ENCODE measurements around the gene FCN2. TPM values are rescaled to one million over a fixed set of nuclear protein-coding genes. Genes with fewer than 3 reads are reported as not detected.

Gene FCN2
- total RNA-seq, 1 donor from 2014 or later, result not detected

DNA sequence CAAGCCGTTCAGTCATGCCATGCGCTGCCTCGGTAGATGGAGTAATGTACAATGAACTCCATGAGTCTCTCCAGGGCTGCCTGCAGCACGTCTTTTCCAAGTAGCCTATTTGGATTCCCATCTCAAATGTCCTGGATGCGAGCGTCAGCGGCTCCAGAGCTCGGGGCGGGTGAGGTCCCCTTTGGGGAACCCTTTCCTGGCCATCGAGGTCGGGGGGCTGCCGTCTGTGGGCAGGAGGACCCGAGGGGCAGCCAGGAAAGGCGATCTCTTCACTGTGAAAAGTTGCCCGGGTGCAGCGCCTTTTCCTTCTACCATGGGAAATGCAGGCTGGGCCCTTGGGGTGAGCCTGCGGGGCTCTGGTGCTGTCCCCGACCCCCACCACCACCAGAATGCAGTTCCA, 36.9 kb upstream of the FCN2 start:
- no peak for DNase-seq (ENCODE audit: low spot score in 2 of 2, unreplicated experiment in 2 of 2)
- H3K36me3 Mint-ChIP-seq, result peaks cover 18% of the 10 kb centered on the region
- H3K27ac Mint-ChIP-seq, result no peak overlapping the region
- TF ChIP-seq, protein P1, sequence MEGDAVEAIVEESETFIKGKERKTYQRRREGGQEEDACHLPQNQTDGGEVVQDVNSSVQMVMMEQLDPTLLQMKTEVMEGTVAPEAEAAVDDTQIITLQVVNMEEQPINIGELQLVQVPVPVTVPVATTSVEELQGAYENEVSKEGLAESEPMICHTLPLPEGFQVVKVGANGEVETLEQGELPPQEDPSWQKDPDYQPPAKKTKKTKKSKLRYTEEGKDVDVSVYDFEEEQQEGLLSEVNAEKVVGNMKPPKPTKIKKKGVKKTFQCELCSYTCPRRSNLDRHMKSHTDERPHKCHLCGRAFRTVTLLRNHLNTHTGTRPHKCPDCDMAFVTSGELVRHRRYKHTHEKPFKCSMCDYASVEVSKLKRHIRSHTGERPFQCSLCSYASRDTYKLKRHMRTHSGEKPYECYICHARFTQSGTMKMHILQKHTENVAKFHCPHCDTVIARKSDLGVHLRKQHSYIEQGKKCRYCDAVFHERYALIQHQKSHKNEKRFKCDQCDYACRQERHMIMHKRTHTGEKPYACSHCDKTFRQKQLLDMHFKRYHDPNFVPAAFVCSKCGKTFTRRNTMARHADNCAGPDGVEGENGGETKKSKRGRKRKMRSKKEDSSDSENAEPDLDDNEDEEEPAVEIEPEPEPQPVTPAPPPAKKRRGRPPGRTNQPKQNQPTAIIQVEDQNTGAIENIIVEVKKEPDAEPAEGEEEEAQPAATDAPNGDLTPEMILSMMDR (IDR thresholded peaks at IDR 0.05; ENCODE audit: unreplicated experiment), result no peak
- no peaks in the 10 kb centered on the region for H3K4me1 Mint-ChIP-seq
- H3K4me3 Mint-ChIP-seq, result no peak overlapping the region
- H3K9me3 Mint-ChIP-seq, result no peaks in the 10 kb centered on the region
- H3K27me3 Mint-ChIP-seq (ENCODE audit: low read depth), result no peaks in the 10 kb centered on the region

DNA sequence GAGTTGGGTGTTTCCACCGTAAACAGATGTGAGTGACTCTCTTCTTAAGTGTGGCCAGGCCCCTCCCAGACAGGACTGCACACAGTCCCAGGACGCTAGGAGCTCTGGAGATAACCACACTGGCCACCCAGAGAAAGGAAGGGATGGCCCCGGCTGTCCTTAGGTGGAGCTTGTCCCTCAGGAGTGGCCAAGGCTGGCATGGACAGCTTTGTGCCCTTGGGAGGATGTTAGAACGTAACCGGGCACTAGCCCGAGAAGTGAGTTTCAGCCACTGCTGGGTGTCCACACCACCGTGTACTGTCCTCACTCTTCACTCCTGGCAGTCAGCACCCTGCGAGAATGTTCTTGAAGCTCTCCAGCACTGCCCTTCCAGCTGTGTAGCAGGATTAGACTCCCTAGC, 35.8 kb upstream of the FCN2 start:
- Mint-ChIP-seq H3K36me3 (peaks cover 18% of the 10 kb centered on the region), H3K9me3 (no peaks in the 10 kb centered on the region), H3K4me3 (no peak overlapping the region), H3K27me3 (ENCODE audit: low read depth) (no peaks in the 10 kb centered on the region), H3K4me1 (no peaks in the 10 kb centered on the region), H3K27ac (no peak overlapping the region)
- DNase-seq (ENCODE audit: low spot score in 2 of 2, unreplicated experiment in 2 of 2), result no peak
- TF ChIP-seq, protein P1 (IDR thresholded peaks at IDR 0.05; ENCODE audit: unreplicated experiment), result no peak

DNA sequence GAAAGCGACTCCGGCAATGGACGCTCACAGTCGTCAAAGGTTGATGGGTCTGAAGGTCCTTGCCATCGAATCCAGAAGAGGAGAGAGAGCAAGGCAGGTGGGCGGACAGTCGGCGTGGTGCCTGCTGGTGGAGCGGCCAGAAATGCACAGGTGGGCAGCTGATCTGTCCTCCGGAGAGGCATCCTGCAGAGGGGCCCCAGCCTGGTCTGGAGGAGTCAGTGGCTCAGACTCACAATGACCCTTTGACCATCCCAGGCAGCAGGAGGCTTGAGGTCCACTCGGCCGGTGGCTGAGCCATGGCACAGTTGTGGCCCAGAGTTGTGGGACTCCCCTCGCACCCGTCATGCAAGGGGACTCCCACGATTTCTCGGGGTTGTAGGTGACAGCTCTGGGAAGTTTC, 34.4 kb upstream of the FCN2 start:
- no peak for DNase-seq (ENCODE audit: low spot score in 2 of 2, unreplicated experiment in 2 of 2)
- Mint-ChIP-seq H3K9me3 (no peaks in the 10 kb centered on the region), H3K36me3 (peaks cover 18% of the 10 kb centered on the region), H3K27ac (no peak overlapping the region), H3K4me1 (no peaks in the 10 kb centered on the region), H3K4me3 (no peak overlapping the region), H3K27me3 (ENCODE audit: low read depth) (no peaks in the 10 kb centered on the region)
- TF ChIP-seq, protein P1 (IDR thresholded peaks at IDR 0.05; ENCODE audit: unreplicated experiment), result no peak

DNA sequence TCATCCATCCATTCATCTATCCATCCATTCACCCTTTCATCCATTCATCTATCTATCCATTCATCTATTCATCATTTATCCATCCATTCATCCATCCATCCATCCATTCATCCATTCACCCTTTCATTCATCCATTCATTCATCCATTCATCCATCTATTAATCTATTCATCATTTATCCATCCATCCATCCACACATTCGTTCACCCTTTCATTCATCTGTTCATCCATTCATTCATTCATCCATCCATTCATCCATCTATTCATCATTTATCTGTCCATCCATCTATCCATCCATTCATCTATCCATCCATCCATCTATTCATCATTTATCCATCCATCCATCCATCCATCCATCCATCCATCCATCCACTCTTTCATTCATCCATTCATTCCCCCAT, 33.9 kb upstream of the FCN2 start:
- H3K36me3 Mint-ChIP-seq, result peaks cover 18% of the 10 kb centered on the region
- TF ChIP-seq, protein P1 (IDR thresholded peaks at IDR 0.05; ENCODE audit: unreplicated experiment), result no peak
- no peaks in the 10 kb centered on the region for H3K4me1 Mint-ChIP-seq
- H3K27ac Mint-ChIP-seq, result no peak overlapping the region
- no peaks in the 10 kb centered on the region for H3K9me3 Mint-ChIP-seq
- no peaks in the 10 kb centered on the region for H3K27me3 Mint-ChIP-seq (ENCODE audit: low read depth)
- H3K4me3 Mint-ChIP-seq, result no peak overlapping the region
- DNase-seq (ENCODE audit: low spot score in 2 of 2, unreplicated experiment in 2 of 2), result no peak

DNA sequence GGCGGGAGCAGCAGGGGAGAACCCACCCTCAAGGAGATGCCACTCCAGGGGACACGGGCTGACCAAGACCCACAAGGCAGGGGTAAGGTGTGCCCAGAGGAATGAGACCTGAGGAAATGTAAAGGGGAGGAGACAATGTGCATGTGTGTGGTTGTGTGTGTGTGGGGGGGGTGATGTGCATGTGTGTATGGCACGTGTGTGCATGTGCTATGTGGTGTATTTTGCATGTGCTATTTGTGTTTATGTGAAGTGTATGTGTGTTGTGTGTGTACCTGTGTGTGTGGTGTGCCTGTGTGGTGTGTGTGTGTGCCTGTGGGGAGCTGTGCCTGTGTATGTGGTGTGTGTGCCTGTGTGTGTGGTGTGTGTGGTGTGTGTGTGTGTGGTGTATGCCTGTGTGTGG, 33.5 kb upstream of the FCN2 start:
- Mint-ChIP-seq H3K9me3 (no peaks in the 10 kb centered on the region), H3K4me3 (no peak overlapping the region), H3K36me3 (peaks cover 18% of the 10 kb centered on the region), H3K4me1 (no peaks in the 10 kb centered on the region), H3K27ac (no peak overlapping the region), H3K27me3 (ENCODE audit: low read depth) (no peaks in the 10 kb centered on the region)
- no peak for DNase-seq (ENCODE audit: low spot score in 2 of 2, unreplicated experiment in 2 of 2)
- TF ChIP-seq, protein P1 (IDR thresholded peaks at IDR 0.05; ENCODE audit: unreplicated experiment), result no peak

Measured in mesothelial cell of epicardium (in vitro differentiated cells).